Pancreas (tissue), 10 donors: ENCODE results near the gene GNAS. TPM values are rescaled to one million over a fixed set of nuclear protein-coding genes. Genes with fewer than 3 reads are reported as not detected.

Experiments
- ATAC-seq, 4 donors: fragments of 200-7000 bp; cut with Tn5 transposase; one replicate each; pipeline versions ENCODE4 v1.8.0 to v1.9.1; 2020; ENCODE audit warnings: mild to moderate bottlenecking in 4 of 4, moderate library complexity in 4 of 4
- DNase-seq, 6 donors: peaks; one replicate each; pipeline ENCODE4 v3.0.0-alpha.2; 2020
- FAIRE-seq: peaks from 2 replicates; lab custom pipeline; 2012; peaks lifted over from hg19 to GRCh38; lab: Jason Lieb, UNC
- H3K27ac ChIP-seq, 4 donors: fragments of 200-600 bp; sonication (generic); 1 replicate in 3 of 4; 2 replicates in 1 of 4; pipeline versions ENCODE4 v1.5.0 to v1.8.0; 2020
- H3K27me3 ChIP-seq, 4 donors: fragments of 200-600 bp; one replicate each; pipeline ENCODE4 v1.8.0; 2021
- H3K36me3 ChIP-seq, 3 donors: fragments of 200-600 bp; sonication (generic) in 1 of 3; one replicate each; pipeline versions ENCODE4 v1.5.0 to v1.8.0; 2020 to 2021
- H3K4me1 ChIP-seq, 3 donors: fragments of 200-600 bp; one replicate each; pipeline ENCODE4 v1.8.0; 2021
- H3K4me3 ChIP-seq, 4 donors: fragments of 200-600 bp; sonication (generic) in 2 of 4; one replicate each; pipeline versions ENCODE4 v1.5.0 to v1.8.0; 2020 to 2021
- H3K9me3 ChIP-seq, 4 donors: fragments of 200-600 bp; one replicate each; pipeline ENCODE4 v1.8.0; 2021
- WGBS, 2 donors: extraction: QIAGEN DNeasy Blood & Tissue Kit; methylation state at CpG; one replicate each; pipeline ENCODE4 v1.1.7; 2013; 5-methylcytosine and 5-hydroxymethylcytosine counted together
- intact Hi-C, 3 donors: fragments of 100-400 bp; cut with DNase I; formaldehyde crosslinking; loops; one replicate each; pipeline versions ENCODE4 v1.11.1 to v1.14.2; 2022
- polyA plus RNA-seq, 2 donors: library from polyadenylated mRNA; stranded (reverse); fragments of 200-250 nt; gene quantifications; one replicate each; pipeline ENCODE4 v1.2.3, GENCODE V29; 2013
- total RNA-seq, 6 donors: library from RNA; stranded (reverse); fragmentation: NEBNext Ultra II Directional in 4 of 6; extraction: Animal tissue kit (Norgen Biotek cat#: 25700) in 4 of 6; gene quantifications; one replicate each; pipeline versions ENCODE4 v1.2.1 to v1.2.4, GENCODE V29; 2021 to 2023
- TF ChIP-seq, protein P1 (sequence below), 4 donors: fragments of 200-600 bp; sonication (generic) in 3 of 4; IDR thresholded peaks; one replicate each; pipeline versions ENCODE4 v1.5.0 to v1.8.0; 2021; ENCODE audit warnings: antibody characterized with exemption in 4 of 4
- donor health status: healthy with polysubstance abuse.
- donor health status: DM: no; HTN: no; CAD: no; lungs with moderate emphysema.
- donor health status: DM: no; HTN: no; CAD: no.
- donor health status: control.
- donor health status: control.
- donor health status: Bipolar disorder and iron deficiency.
- donor health status: DM: yes; HTN: yes; CAD: no.
- donor health status: DM: no; HTN: no; CAD: no.
- donor health status: DM: no; HTN: no; CAD: no.
- donor health status: DM: yes; HTN: yes; CAD: no.

GNAS gene
- total and polyA plus RNA-seq, 8 donors, result 349 to 2,220 (median 627) TPM

DNA sequence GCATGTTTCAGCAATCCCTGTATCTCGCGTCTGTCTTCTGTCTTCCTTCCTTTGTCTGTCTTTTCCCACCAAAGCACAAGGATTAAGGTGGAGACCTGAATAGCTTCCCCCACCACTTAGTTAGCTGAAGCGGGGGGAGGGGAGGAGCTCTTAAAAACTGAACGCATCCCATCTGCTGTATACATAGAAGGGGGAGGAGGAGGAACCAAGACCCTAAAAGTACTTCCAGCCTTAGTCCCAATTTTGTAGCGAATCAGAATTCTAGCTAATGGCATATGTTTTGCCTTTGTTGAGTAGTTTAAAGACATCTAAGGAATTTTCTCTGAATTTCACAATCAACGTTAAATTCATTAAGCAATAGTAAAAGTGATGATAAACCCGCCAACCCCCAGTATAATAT lies 47.9 kb downstream of the GNAS start:
- intact Hi-C loops, result no loop called here
- Histone ChIP-seq H3K4me3 (no peak overlapping the region), H3K4me1 (peaks cover 2 to 27% (median 25%) of the 10 kb centered on the region in 3 donors), H3K27me3 (no peaks in the 10 kb centered on the region), H3K36me3 (peaks cover 0 to 21% (median 0%) of the 10 kb centered on the region in 3 donors), H3K9me3 (no peaks in the 10 kb centered on the region), H3K27ac (no peak overlapping the region)
- FAIRE-seq, result no peak
- no peak for ATAC-seq
- WGBS, 2 donors, result 80 to 89% methylated on average over 7 of the region's 7 CpGs
- TF ChIP-seq, protein P1, sequence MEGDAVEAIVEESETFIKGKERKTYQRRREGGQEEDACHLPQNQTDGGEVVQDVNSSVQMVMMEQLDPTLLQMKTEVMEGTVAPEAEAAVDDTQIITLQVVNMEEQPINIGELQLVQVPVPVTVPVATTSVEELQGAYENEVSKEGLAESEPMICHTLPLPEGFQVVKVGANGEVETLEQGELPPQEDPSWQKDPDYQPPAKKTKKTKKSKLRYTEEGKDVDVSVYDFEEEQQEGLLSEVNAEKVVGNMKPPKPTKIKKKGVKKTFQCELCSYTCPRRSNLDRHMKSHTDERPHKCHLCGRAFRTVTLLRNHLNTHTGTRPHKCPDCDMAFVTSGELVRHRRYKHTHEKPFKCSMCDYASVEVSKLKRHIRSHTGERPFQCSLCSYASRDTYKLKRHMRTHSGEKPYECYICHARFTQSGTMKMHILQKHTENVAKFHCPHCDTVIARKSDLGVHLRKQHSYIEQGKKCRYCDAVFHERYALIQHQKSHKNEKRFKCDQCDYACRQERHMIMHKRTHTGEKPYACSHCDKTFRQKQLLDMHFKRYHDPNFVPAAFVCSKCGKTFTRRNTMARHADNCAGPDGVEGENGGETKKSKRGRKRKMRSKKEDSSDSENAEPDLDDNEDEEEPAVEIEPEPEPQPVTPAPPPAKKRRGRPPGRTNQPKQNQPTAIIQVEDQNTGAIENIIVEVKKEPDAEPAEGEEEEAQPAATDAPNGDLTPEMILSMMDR (IDR thresholded peaks at IDR 0.05), result no peak
- DNase-seq, result no peak

DNA sequence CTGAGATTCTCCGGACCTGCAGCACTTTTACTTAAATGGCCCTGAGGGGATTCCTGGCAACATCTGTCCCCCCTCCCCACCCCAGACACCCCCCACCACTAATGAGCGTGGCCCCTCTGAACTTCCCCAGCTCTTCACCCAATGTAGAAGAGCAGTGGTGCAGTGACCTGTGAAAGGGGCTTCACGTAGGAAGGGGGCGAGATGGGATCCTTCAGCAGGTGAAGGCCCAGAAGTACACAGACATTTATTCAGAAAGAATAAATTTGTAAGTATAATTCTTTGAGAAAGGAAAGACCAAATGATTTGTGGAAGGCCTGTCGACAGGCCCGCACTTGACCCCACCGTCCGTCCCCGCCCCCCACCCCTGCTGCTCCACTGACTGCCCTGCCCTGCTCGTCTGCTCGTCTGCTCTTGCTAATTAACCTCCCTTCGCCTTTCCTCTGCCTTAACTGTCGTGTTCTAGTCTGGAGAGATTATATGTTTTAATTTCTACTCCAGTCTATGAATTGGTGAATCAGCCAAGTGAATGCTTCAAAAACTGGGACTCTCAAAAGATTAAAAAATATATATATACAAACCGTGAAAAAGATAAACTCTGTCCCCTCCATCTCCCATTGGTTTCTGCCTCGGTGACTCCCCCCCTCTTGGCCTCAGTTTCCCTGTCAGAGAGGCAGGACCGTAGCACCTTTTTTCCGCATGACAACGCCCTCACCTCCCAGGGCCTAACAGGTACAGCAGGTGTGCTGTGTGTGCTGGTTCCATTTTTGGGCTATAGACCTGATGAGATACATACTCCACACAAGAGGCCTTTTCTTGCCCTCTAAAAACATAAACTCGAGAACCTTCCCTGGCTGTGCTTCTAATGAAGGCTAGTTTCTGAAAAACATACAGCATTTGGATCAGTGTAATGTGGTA lies 49.2 kb downstream of the GNAS start:
- Histone ChIP-seq H3K9me3 (no peaks in the 10 kb centered on the region), H3K4me3 (no peak overlapping the region), H3K36me3 (peaks cover 0 to 31% (median 0%) of the 10 kb centered on the region in 3 donors), H3K27me3 (no peaks in the 10 kb centered on the region), H3K4me1 (peaks cover 6 to 23% (median 18%) of the 10 kb centered on the region in 3 donors), H3K27ac (no peak overlapping the region)
- ATAC-seq, result no peak
- DNase-seq, result no peak
- no peak for FAIRE-seq
- intact Hi-C loops, result no loop called here
- WGBS, 2 donors, result 82% methylated on average over 19 of the region's 19 CpGs
- TF ChIP-seq, protein P1 (IDR thresholded peaks at IDR 0.05), result no peak

DNA sequence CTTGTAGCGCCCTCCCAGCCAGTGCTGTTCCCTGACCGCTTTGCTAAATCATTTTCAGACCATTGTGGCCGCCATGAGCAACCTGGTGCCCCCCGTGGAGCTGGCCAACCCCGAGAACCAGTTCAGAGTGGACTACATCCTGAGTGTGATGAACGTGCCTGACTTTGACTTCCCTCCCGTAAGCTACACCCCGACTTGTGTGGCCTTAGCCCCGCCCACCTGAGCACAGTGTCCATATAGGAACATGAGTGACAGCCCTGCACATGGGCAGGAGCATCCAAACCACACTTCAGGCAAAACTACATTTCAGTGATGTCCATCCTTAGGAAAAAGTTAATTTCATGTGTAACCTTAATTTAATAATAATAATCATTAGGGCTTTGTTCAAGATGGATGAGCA lies 51.1 kb downstream of the GNAS start:
- TF ChIP-seq, protein P1 (IDR thresholded peaks at IDR 0.05), result no peak
- intact Hi-C loops, result no loop called here
- no peak for FAIRE-seq
- DNase-seq, result no peak
- no peaks in the 10 kb centered on the region for H3K9me3 ChIP-seq
- no peaks in the 10 kb centered on the region for H3K27me3 ChIP-seq
- peaks cover 0 to 31% (median 0%) of the 10 kb centered on the region in 3 donors for H3K36me3 ChIP-seq
- H3K27ac ChIP-seq, result no peak overlapping the region
- WGBS, 2 donors, result 76% methylated on average over 9 of the region's 9 CpGs
- H3K4me1 ChIP-seq, result peaks cover 20 to 28% (median 25%) of the 10 kb centered on the region in 3 donors
- no peak overlapping the region for H3K4me3 ChIP-seq
- no peak for ATAC-seq

DNA sequence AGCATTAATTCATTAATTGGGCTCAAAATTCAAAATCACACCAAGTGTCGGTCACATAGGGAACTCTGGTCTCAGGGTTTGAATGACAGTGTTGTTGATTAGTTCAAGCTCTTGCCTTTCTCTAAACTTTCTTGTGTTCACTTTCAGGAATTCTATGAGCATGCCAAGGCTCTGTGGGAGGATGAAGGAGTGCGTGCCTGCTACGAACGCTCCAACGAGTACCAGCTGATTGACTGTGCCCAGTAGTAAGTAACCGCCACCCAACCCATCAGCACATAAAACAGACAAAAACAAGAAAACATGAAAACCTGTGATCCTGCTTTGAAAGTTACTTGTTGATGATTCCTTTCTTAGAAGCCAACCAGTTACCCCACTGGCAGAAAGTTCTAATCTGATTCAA lies 52.7 kb downstream of the GNAS start:
- H3K4me1 ChIP-seq, result peaks cover 24 to 32% (median 26%) of the 10 kb centered on the region in 3 donors
- H3K9me3 ChIP-seq, result no peaks in the 10 kb centered on the region

More for the DNA sequence above, 52.7 kb downstream of the GNAS start:
- no peaks in the 10 kb centered on the region for H3K27me3 ChIP-seq
- DNase-seq (no peak), ATAC-seq (no peak), FAIRE-seq (no peak)
- intact Hi-C loops, result no loop called here
- 89% methylated on average over 6 of the region's 6 CpGs for WGBS, 2 donors
- no peak overlapping the region for H3K27ac ChIP-seq
- H3K4me3 ChIP-seq, result no peak overlapping the region
- peaks cover 3 to 47% (median 12%) of the 10 kb centered on the region in 3 donors for H3K36me3 ChIP-seq
- TF ChIP-seq, protein P1 (IDR thresholded peaks at IDR 0.05), result no peak
